GM12892 (cell line): ENCODE results near the gene SNAP91.

Source experiments
- POLR2A ChIP-seq: IDR thresholded peaks from 2 replicates; pipeline ENCODE4 v1.6.1; 2011; ENCODE audit warnings: low read depth, low read length, control low read depth
- POLR2AphosphoS5 ChIP-seq: IDR thresholded peaks from 2 replicates; pipeline ENCODE4 v1.6.1; 2011; ENCODE audit warnings: low read depth, low read length, control low read depth
- TAF1 ChIP-seq: IDR thresholded peaks from 2 replicates; pipeline ENCODE4 v1.6.1; 2011; ENCODE audit warnings: low read depth, mild to moderate bottlenecking, control low read depth, low read length, borderline replicate concordance

DNA sequence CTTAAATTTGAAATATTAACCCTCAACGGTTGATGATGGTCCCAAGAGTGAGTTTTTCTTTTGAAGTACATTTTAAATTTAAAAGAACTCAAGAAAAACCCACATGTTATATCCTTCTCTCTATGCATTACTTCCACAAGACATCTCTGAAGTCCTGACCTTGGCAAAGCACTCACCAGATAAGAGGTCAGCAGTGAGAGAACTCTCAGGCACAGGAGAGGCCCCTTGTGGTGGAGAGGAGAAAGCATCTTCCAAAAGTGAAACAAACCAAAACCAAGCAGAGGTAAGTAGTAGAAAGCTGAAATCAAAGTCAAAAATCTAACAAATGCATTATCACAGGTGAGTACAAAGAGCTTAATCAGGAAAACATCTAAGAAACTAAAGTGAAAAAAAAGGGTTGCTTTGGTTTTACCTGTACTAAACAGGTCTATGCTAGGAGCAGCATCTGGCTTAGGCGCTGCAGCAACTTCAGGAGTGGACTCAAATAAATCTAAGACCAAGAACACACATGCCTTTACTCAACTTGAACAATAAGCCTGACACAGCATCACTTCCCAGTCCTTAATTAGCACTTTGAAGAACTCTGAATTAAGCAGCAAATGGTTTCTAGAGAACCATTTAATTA is 116.0 kb downstream of the SNAP91 start:
- no peak for TF ChIP-seq POLR2AphosphoS5
- no peak for TF ChIP-seq POLR2A
- TF ChIP-seq TAF1, result no peak
